ENCODE results near the gene AARS2. TPM values are rescaled to one million over a fixed set of nuclear protein-coding genes. Genes with fewer than 3 reads are reported as not detected.
A peak's percentile ranks its signal among the peaks of the same experiment; 100 is the strongest.

The AARS2 gene
- total and polyA plus RNA-seq, 9 of the 15 experiments (the other 6 are each of a cell fraction or from before 2014, with no cell fraction given) = 0.97 to 34.0 (median 18.3) TPM

- peak; percentile 69 for TF ChIP-seq CREB3L1 (IDR thresholded peaks at IDR 0.05; ENCODE audit: borderline replicate concordance, low read depth)
- peak; percentile 84 for TF ChIP-seq HMGXB4 (CRISPR knock-in tag; IDR thresholded peaks at IDR 0.05)
- no peak for TF ChIP-seq DIDO1 (tag; IDR thresholded peaks at IDR 0.05; ENCODE audit: low read depth)
- TF ChIP-seq, protein P1, sequence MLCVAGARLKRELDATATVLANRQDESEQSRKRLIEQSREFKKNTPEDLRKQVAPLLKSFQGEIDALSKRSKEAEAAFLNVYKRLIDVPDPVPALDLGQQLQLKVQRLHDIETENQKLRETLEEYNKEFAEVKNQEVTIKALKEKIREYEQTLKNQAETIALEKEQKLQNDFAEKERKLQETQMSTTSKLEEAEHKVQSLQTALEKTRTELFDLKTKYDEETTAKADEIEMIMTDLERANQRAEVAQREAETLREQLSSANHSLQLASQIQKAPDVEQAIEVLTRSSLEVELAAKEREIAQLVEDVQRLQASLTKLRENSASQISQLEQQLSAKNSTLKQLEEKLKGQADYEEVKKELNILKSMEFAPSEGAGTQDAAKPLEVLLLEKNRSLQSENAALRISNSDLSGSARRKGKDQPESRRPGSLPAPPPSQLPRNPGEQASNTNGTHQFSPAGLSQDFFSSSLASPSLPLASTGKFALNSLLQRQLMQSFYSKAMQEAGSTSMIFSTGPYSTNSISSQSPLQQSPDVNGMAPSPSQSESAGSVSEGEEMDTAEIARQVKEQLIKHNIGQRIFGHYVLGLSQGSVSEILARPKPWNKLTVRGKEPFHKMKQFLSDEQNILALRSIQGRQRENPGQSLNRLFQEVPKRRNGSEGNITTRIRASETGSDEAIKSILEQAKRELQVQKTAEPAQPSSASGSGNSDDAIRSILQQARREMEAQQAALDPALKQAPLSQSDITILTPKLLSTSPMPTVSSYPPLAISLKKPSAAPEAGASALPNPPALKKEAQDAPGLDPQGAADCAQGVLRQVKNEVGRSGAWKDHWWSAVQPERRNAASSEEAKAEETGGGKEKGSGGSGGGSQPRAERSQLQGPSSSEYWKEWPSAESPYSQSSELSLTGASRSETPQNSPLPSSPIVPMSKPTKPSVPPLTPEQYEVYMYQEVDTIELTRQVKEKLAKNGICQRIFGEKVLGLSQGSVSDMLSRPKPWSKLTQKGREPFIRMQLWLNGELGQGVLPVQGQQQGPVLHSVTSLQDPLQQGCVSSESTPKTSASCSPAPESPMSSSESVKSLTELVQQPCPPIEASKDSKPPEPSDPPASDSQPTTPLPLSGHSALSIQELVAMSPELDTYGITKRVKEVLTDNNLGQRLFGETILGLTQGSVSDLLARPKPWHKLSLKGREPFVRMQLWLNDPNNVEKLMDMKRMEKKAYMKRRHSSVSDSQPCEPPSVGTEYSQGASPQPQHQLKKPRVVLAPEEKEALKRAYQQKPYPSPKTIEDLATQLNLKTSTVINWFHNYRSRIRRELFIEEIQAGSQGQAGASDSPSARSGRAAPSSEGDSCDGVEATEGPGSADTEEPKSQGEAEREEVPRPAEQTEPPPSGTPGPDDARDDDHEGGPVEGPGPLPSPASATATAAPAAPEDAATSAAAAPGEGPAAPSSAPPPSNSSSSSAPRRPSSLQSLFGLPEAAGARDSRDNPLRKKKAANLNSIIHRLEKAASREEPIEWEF (CRISPR knock-in tag; IDR thresholded peaks at IDR 0.05) = no peak
- TF ChIP-seq NFIC (IDR thresholded peaks at IDR 0.05) = peak; percentile 79; the same call in 1 of the 2 replicates
- peak; percentile 72 to 97 for TF ChIP-seq SIN3A (IDR thresholded peaks at IDR 0.05; ENCODE audit: borderline replicate concordance in 2 of 2, control insufficient read depth in 1 of 2, low read depth in 2 of 2, low read length in 2 of 2)
- TF ChIP-seq PHB2 (IDR thresholded peaks at IDR 0.05; ENCODE audit: low read depth) = no peak
- TF ChIP-seq SIX5 (IDR thresholded peaks at IDR 0.05; ENCODE audit: borderline replicate concordance in 1 of 2, insufficient read depth in 1 of 2, low read depth in 1 of 2, low read length in 2 of 2) = no peak
- TF ChIP-seq NFXL1 (CRISPR knock-in tag; IDR thresholded peaks at IDR 0.05) = no peak
- TF ChIP-seq C11orf30 (IDR thresholded peaks at IDR 0.05; ENCODE audit: low read depth) = peak; percentile 83
Observed at GRCh38 chr6:44257025-44257752, 56.0 kb downstream of the AARS2 start, which contains the start of gene SLC35B2 (continued).
